HG03521 (cell line): Measurements from ENCODE around the gene NDUFA13.

ENCODE experiments used
- ATAC-seq: cut with Tn5 transposase; IDR thresholded peaks from one replicate; pipeline ENCODE4 v1.9.1; 2021; ENCODE audit warnings: mild to moderate bottlenecking, moderate library complexity; ENCODE audit not compliant: unreplicated experiment

Gene NDUFA13

GRCh38 chr19:19531951-19532805 is 16.2 kb downstream of the NDUFA13 start:
- ATAC-seq, result no peak

- no peak for ATAC-seq
Observed at GRCh38 chr19:19532806-19533701, 17.0 kb downstream of the NDUFA13 start.

GRCh38 chr19:19533841-19534240 is 17.8 kb downstream of the NDUFA13 start:
- no peak for ATAC-seq

- ATAC-seq, result no peak
Observed at GRCh38 chr19:19534556-19535265, 18.7 kb downstream of the NDUFA13 start.

- no peak for ATAC-seq
Observed at GRCh38 chr19:19535311-19536191, 19.5 kb downstream of the NDUFA13 start.

GRCh38 chr19:19537075-19538048 is 21.3 kb downstream of the NDUFA13 start:
- no peak for ATAC-seq

GRCh38 chr19:19538061-19538784 is 22.2 kb downstream of the NDUFA13 start, which contains the start of gene CILP2:
Gene CILP2, plus strand, starts transcription at chr19:19538265. Its CDS starts 85 bp downstream, at chr19:19538350.
- no peak for ATAC-seq

GRCh38 chr19:19538785-19539166 is 22.8 kb downstream of the NDUFA13 start:
- ATAC-seq, result no peak

GRCh38 chr19:19539698-19540063 is 23.7 kb downstream of the NDUFA13 start:
- ATAC-seq, result no peak

GRCh38 chr19:19540064-19540714 is 24.2 kb downstream of the NDUFA13 start:
- no peak for ATAC-seq

- peak; percentile 57 for ATAC-seq
Observed at GRCh38 chr19:19540715-19541515, 24.9 kb downstream of the NDUFA13 start.

GRCh38 chr19:19541616-19542015 is 25.6 kb downstream of the NDUFA13 start:
- ATAC-seq, result no peak

GRCh38 chr19:19542507-19542906 is 26.5 kb downstream of the NDUFA13 start:
- no peak for ATAC-seq

GRCh38 chr19:19543101-19543500 is 27.1 kb downstream of the NDUFA13 start:
- ATAC-seq, result no peak

GRCh38 chr19:19543640-19544039 is 27.6 kb downstream of the NDUFA13 start:
- ATAC-seq, result no peak

GRCh38 chr19:19544257-19544953 is 28.4 kb downstream of the NDUFA13 start:
- no peak for ATAC-seq
